Ovary (tissue), 9 donors: ENCODE results near the gene DNTTIP2. TPM values are rescaled to one million over a fixed set of nuclear protein-coding genes. Genes with fewer than 3 reads are reported as not detected.
A peak's percentile ranks its signal among the peaks of the same experiment; 100 is the strongest.

Source experiments
- DNase-seq, 5 donors: peaks; one replicate each; pipeline ENCODE4 v3.0.0-alpha.2; 2019 to 2020
- H3K27ac ChIP-seq, 2 donors: fragments of 200-600 bp; one replicate each; pipeline versions ENCODE4 v1.5.1 to v1.8.0; 2019 to 2022
- H3K27me3 ChIP-seq: fragments of 200-600 bp; one replicate; pipeline ENCODE4 v1.8.0; 2022
- H3K36me3 ChIP-seq: fragments of 200-600 bp; sonication (generic); one replicate; pipeline ENCODE4 v1.5.1; 2019
- H3K4me1 ChIP-seq: one replicate; pipeline ENCODE4 v1.8.1; 2013; ENCODE audit warnings: mild to moderate bottlenecking, moderate library complexity; ENCODE audit not compliant: insufficient read depth
- H3K4me3 ChIP-seq: fragments of 200-600 bp; sonication (generic); one replicate; pipeline ENCODE4 v1.5.1; 2017
- H3K9me3 ChIP-seq, 2 donors: fragments of 200-600 bp in 1 of 2; sonication (generic) in 1 of 2; one replicate each; pipeline versions ENCODE4 v1.5.1 to v1.8.1; 2013 to 2019; ENCODE audit warnings: mild to moderate bottlenecking in 1 of 2, moderate library complexity in 1 of 2
- CTCF ChIP-seq, 3 donors: fragments of 450-650 bp in 2 of 3; fragments of 200-600 bp in 1 of 3; IDR thresholded peaks; one replicate each; pipeline versions ENCODE4 v1.5.1 to v1.8.0; 2016 to 2022; ENCODE audit warnings: antibody characterized with exemption in 3 of 3, mild to moderate bottlenecking in 1 of 3
- EP300 ChIP-seq: sonication (generic); formaldehyde crosslinking; IDR thresholded peaks from one replicate; pipeline ENCODE4 v1.6.1; 2017; ENCODE audit warnings: antibody characterized with exemption
- POLR2A ChIP-seq: fragments of 450-650 bp; IDR thresholded peaks from one replicate; pipeline ENCODE4 v1.6.1; 2017; ENCODE audit warnings: antibody characterized with exemption, mild to moderate bottlenecking, moderate library complexity
- WGBS, 3 donors: extraction: QIAGEN DNeasy Blood & Tissue Kit in 1 of 3; methylation state at CpG; one replicate each; pipeline versions ENCODE4 v1.1.5 to v1.1.7; 2013 to 2017; 5-methylcytosine and 5-hydroxymethylcytosine counted together
- intact Hi-C, 4 donors: fragments of 100-400 bp; cut with DNase I; formaldehyde crosslinking; loops; one replicate each; pipeline versions ENCODE4 v1.11.0 to v1.15.1; 2022 to 2023
- polyA plus RNA-seq, 2 donors: library from polyadenylated mRNA; stranded (reverse); fragments of 200-250 nt in 1 of 2; fragments of 350-450 nt in 1 of 2; fragmentation: Illumina TruSeq in 1 of 2; extraction: RNeasy Lipid Tissue Mini Kit (QIAGEN cat#74804) in 1 of 2; gene quantifications; one replicate each; pipeline ENCODE4 v1.2.3, GENCODE V29; 2013 to 2014
- total RNA-seq, 7 donors: library from RNA; depleted of rRNA in 2 of 7; stranded (reverse); fragments of >200 nt in 2 of 7; fragmentation: NEBNext Ultra II Directional in 3 of 7; extraction: Animal tissue kit (Norgen Biotek cat#: 25700) in 3 of 7; gene quantifications; one replicate each; pipeline versions ENCODE4 v1.1.0 to v1.2.4, GENCODE V29; 2016 to 2023
- donor health status: DM: no; HTN: no; CAD: no; lungs with moderate emphysema.
- donor health status: DM: no; HTN: no; CAD: no.
- donor health status: Bipolar disorder and iron deficiency.
- donor health status: DM: yes; HTN: yes; CAD: no.
- donor health status: DM: no; HTN: no; CAD: no.
- donor health status: DM: yes; HTN: yes; CAD: no.

The DNTTIP2 gene
- total and polyA plus RNA-seq, 9 donors = 17.8 to 60.0 (median 41.0) TPM

- Histone ChIP-seq H3K9me3 (no peaks in the 10 kb centered on the region), H3K27ac (peak overlapping the region; percentile 97 to 99), H3K4me1 (peaks cover 4% of the 10 kb centered on the region), H3K36me3 (no peaks in the 10 kb centered on the region), H3K27me3 (no peaks in the 10 kb centered on the region), H3K4me3 (peak overlapping the region; percentile 88)
- intact Hi-C loops = loop anchor here (10.0 kb wide), 3 partner anchors 221 to 411 kb away; partner anchors contain the start of gene FNBP1L (in 1 of the 4)
- no peak for TF ChIP-seq EP300
- no peak for TF ChIP-seq CTCF (IDR thresholded peaks at IDR 0.05)
- TF ChIP-seq POLR2A = no peak
- DNase-seq = peak in 3 of 5 donors; percentile 21 to 41 (median 33)
- WGBS, 3 donors = 5 to 16% (median 12%) methylated on average over 16 of the region's 16 CpGs
Measured at GRCh38 chr1:93845538-93846205, 33.3 kb downstream of the DNTTIP2 start.

GRCh38 chr1:93844262-93845045 is 34.6 kb downstream of the DNTTIP2 start:
- Histone ChIP-seq H3K4me1 (peaks cover 4% of the 10 kb centered on the region), H3K27me3 (no peaks in the 10 kb centered on the region), H3K9me3 (no peaks in the 10 kb centered on the region), H3K4me3 (no peak overlapping the region), H3K36me3 (no peaks in the 10 kb centered on the region), H3K27ac (peak overlapping the region in 1 of 2 donors; percentile 99)
- peak in 3 of 5 donors; percentile 25 to 62 (median 28) for DNase-seq
- TF ChIP-seq EP300 = no peak
- peak; percentile 13 to 76 (median 62) for TF ChIP-seq CTCF (IDR thresholded peaks at IDR 0.05)
- WGBS, 3 donors = 40 to 46% (median 44%) methylated on average over 8 of the region's 8 CpGs
- intact Hi-C loops = loop anchor here (5.0 to 10.0 kb wide), 5 partner anchors 212 to 1972 kb away; partner anchors contain the start of gene FNBP1L (in 1 of the 4)

- DNase-seq = no peak
- no peaks in the 10 kb centered on the region for H3K27me3 ChIP-seq
- no peak for TF ChIP-seq CTCF (IDR thresholded peaks at IDR 0.05)
- no peak for TF ChIP-seq POLR2A
- TF ChIP-seq EP300 = no peak
- H3K9me3 ChIP-seq = no peaks in the 10 kb centered on the region
- 82 to 86% (median 83%) methylated on average over 5 of the region's 5 CpGs for WGBS, 3 donors
- no peak overlapping the region for H3K27ac ChIP-seq
- no peaks in the 10 kb centered on the region for H3K36me3 ChIP-seq
- peaks cover 4% of the 10 kb centered on the region for H3K4me1 ChIP-seq
- intact Hi-C loops = loop anchor here (5.0 to 10.0 kb wide), 5 partner anchors 211 to 1971 kb away; partner anchors contain the start of gene FNBP1L (in 1 of the 4)
- H3K4me3 ChIP-seq = no peak overlapping the region
Measured at GRCh38 chr1:93842750-93843500, 36.1 kb downstream of the DNTTIP2 start.

- intact Hi-C loops = loop anchor here (5.0 to 10.0 kb wide), 5 partner anchors 209 to 1969 kb away; partner anchors contain the start of gene FNBP1L (in 1 of the 4)
- 97 to 99% (median 99%) methylated on average over 3 of the region's 3 CpGs for WGBS, 3 donors
Measured at GRCh38 chr1:93841771-93842170, 37.2 kb downstream of the DNTTIP2 start.

More at GRCh38 chr1:93841771-93842170, 37.2 kb downstream of the DNTTIP2 start:
- no peak for DNase-seq
- Histone ChIP-seq H3K36me3 (no peaks in the 10 kb centered on the region), H3K4me3 (no peak overlapping the region), H3K27me3 (no peaks in the 10 kb centered on the region), H3K27ac (no peak overlapping the region), H3K9me3 (no peaks in the 10 kb centered on the region), H3K4me1 (peaks cover 4% of the 10 kb centered on the region)
- TF ChIP-seq CTCF (IDR thresholded peaks at IDR 0.05) = no peak
- TF ChIP-seq POLR2A = no peak
- TF ChIP-seq EP300 = no peak
